GM21825 (cell line): Measurements from ENCODE around the gene ERC2.

Experiments
- ATAC-seq: cut with Tn5 transposase; IDR thresholded peaks from one replicate; pipeline ENCODE4 v1.9.1; 2021; ENCODE audit warnings: mild to moderate bottlenecking, moderate library complexity; ENCODE audit not compliant: unreplicated experiment

Gene ERC2

DNA sequence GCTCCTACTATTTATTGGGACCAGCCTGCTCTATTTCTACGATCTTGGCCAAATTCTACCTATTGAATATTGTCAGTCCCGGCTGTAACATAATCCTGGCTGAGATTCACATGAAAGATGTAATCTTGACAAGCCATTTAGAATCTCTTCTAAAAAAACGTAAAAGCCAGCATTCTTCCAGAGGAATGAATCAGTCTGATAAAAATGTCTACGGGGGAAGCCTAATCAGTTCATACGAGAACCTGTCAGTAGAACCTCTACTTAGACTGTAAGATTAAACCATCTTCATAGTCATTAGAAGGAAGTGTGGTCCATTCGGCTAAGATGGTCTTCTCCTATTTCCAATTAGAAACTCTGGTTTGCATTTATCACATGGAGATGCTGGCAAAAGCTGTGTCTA, 833.9 kb downstream of the ERC2 start:
- no peak for ATAC-seq

DNA sequence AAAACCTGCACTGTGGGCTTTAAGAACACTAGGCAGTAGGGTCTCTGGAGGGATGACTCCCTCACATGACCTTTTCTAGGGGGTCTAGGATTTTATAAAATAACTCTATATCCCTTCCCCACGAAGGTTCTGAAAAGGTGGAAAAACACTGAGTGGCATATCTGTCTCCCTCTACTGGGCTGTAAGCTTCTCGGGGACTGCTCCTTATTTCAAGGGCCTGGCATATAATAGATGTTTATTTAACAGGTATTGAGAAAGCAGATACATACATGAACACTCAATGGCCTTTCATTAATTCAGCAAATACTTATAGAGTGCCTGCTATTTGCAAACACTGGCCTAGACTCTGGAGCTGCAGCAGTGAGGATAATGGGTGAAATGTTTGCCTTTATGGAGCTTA, 834.9 kb downstream of the ERC2 start:
- no peak for ATAC-seq

DNA sequence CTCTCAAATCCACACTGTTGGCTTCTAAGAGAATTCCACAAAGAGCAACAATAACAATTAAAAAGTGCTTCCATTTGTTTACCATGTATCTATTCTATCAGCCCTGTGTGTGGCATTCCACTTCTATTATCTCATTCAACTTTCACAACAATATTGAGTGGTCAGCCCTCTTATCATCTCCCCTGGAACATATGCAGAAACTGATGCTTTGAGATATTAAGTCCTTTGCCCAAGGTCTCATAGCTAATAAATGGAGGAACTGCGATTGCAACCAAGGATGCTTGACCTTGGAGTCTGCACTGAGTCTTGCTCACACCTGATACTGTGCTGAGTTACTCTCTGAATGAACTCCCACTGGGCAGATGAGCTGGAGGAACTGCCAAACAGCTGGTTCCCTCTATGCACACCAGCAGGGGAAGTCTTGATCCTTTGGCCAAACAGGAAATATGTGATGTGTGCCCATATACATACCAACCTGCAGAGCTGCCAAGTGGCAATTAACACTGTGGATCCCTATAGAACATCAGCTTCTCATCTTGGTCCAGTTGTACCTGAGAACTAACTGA, 836.4 kb downstream of the ERC2 start:
- ATAC-seq: no peak

DNA sequence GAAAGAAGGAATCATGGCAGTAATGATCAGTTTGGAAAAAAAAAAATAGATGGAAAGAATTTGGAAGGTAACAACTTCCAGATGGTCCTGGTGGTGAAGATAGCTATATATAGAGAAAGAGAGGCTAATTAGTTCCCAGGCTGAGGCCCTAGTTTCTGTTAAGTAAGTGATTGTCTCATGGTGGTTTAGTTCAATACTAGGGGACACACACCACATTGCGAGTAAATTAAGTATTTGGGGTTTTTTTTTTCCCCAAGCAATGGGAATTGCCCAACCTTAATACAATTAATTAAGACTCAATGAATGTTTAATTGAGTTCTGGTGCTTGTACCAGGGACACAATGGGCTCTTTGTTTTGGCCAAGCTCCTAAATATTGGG, 837.4 kb downstream of the ERC2 start:
- ATAC-seq: no peak

DNA sequence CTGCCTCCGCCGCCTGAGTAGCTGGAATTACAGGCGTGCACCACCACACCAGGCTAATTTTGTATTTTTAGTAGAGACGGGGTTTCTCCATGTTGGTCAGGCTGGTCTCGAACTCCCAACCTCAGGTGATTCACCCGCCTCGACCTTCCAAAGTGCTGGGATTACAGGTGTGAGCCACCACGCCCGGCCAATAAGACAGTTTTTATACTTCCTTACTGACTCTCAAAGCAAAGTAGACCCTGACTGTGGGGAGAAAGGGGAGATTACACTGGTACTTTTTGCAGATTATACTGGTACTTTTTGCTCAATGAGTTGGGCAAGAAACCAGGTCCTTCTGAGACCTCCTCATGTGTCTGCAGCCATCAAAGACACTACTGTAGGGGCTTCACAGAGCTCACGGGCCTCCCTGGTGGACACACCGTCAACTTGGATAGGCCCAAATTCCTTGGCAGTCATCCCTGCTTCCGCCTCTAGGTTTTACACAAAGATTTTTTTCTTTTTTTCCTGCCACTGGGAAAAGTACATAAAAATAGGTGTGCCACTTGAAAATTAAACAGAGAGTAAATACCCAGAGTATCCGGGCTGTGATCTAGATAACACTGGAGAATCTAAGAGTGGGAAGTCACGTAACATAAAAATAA, 837.9 kb downstream of the ERC2 start:
- ATAC-seq: no peak

DNA sequence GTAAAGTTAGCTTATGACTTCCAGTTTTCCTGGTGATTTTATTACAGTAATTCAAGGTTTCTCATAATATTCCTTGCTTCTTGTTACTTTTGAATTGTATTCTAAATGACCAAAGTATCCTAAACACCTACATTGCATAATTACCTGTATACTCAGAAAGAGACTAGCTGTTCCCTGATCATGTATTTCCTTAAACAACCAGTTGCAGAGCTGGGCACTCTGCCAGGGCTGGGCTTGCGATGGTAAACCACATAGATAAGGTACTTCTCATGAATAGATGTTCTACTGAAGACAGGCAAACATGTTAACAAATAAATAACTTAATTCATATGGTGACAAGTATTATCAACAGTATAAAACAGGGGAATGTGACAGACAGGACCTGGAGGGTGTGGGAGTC, 838.8 kb downstream of the ERC2 start:
- ATAC-seq: no peak

DNA sequence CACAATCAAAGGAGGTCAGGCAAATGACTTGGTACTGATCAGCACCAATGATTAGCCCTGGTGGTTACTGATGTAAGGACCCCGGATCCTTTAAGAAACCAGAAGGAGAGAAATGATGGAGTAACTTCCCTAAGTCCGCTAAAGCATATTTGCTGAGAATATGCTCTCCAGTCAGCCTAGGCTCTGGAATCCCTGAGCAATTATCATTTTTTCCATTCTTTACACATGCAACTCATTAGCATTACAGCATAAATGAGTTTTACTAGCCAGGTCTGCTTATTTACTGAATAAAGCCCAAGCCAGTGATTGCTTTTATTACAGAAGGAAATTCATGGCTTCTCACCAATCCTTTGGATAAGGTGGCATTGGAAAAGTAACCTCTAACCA, 842.0 kb downstream of the ERC2 start:
- ATAC-seq: no peak

DNA sequence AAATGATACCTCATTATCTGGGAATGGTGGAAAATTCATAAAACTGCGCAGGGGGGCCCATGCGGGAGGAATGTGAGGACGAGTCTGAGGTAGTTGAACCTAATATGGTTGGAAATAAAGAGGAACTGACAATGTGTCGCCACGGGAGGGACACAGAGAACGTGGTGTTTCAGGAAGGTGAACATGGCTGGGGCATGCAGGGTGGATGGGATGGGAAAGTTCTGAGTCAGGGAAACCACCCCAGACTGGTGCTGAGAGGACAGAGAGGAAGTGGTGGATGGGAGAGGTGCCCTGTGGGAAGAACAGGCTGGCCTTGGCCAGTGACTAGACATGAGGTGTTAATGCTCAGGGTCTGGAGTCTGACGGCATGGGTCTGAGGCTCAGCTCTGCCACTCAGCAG, 844.0 kb downstream of the ERC2 start:
- no peak for ATAC-seq

DNA sequence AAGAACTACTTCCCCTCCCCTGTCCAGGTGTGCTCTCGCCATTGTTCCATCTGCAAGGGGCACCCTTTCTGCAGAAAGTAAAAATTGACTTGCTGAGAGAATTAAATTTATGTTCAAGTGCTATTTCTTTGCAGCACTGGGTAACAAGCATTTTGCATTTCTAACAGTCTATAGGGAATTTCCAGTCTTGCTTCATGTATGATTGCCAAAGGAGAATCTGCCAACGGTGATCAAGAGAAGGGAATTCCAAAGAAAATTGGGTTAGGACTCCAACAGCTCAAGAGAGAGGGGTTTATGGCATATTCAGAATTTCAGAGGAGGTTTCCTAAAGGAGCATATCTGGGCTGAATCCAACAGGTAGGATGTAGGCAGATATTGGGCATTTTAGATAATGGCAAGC, 844.5 kb downstream of the ERC2 start:
- ATAC-seq: no peak

DNA sequence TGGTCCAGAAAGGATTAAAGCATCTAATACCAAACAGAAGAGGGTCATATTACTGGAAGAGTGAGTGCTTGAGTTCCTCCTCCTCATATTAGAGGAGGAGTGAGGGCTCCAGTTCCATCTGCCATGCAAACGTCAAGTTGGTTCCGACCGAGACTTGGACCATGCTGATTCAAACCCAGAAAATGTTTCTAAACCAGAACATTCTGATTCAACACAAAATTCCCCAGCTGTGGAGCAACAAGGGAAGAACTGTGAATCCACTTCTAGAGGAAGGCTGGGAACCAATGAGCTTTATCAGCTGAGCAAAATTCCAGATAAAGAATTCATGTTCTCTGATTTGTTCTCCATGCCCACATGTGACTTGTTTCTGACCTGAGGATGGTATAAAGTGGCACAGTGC, 845.5 kb downstream of the ERC2 start:
- ATAC-seq: no peak

DNA sequence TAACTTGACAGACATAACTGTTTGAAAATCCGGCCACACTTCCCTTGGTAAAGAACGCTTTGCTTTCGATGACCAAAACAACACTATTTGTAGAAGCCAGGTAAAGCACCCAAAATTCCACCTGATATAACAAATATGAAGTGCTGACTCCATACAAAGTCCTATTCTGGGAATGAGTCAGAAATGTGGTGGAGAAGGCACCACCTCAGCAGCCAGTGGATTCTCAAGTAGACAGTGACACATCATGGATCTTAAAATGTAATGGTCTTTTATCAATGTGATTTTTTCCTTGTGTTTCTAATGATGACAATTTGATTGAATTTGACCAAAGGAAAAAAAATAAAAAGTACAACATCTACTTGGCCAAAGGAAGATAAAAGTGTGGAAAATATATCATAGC, 846.2 kb downstream of the ERC2 start:
- ATAC-seq: no peak

DNA sequence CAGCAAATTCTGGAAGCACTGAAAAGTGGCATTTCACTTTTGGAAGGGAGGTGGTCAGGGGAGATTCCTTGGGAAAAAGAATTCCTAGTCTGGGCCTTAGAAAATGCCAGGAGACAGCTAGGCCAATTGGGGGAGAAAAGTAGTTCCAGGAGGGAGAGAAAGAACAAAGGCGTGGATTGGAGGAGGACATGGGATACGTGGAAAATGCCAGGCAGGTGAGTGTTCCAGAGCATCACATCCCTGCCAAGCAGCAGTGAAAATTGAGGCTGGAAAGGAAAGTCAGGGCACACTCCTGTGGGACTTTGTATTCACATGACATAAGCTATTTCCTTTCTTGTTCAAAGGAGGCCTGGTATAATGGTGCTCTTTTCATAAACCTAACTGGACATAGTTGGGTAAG, 846.6 kb downstream of the ERC2 start:
- no peak for ATAC-seq

DNA sequence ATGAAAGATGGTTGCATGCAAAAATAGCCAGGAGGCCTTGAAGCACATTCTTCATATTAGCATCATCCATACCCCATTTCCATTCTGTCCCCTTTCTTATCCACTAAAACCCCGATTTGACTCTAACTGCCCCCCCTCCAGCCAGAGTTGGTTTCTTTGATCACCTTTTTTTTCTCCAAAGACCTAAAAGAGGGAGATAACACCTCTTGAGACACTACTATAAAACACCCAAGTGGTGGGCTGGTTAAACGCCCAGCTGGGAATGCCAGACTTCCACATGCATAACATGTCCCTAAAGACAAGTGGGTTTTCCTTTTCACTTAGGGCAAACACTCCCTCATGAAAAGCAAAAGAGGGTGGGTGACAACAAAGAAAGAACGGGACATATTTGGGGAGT, 847.2 kb downstream of the ERC2 start:
- ATAC-seq: no peak

DNA sequence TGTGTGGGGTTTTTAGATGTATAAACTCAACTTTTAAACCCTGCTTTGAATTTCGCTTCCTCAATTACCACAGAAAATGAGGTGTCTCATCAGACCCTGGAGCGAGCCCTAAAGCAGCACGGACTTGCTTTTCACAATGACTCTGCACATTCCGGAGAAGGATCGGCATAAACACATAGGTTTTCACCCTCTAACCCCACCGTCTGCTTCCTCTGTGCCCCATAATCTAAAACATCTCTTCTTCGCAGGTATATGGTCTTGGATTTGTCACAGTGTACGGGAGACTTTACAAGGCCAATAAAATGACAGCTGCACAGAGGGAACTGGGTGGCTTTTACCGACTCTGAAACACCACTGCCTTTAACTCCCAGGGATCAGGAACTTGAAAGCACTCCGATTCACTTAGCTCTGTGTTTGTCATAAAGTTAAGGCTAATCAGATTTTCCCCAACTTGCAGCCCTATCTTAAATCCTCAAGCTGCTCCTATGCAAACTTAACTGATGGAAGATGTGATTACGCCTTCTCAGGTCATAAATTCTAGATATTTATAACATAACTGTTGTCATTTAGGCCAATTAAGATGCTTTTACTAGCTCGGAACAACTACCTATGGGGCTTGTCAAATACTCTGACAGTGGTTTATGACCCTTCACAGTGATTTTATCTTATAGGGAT, 847.8 kb downstream of the ERC2 start:
- ATAC-seq: no peak

DNA sequence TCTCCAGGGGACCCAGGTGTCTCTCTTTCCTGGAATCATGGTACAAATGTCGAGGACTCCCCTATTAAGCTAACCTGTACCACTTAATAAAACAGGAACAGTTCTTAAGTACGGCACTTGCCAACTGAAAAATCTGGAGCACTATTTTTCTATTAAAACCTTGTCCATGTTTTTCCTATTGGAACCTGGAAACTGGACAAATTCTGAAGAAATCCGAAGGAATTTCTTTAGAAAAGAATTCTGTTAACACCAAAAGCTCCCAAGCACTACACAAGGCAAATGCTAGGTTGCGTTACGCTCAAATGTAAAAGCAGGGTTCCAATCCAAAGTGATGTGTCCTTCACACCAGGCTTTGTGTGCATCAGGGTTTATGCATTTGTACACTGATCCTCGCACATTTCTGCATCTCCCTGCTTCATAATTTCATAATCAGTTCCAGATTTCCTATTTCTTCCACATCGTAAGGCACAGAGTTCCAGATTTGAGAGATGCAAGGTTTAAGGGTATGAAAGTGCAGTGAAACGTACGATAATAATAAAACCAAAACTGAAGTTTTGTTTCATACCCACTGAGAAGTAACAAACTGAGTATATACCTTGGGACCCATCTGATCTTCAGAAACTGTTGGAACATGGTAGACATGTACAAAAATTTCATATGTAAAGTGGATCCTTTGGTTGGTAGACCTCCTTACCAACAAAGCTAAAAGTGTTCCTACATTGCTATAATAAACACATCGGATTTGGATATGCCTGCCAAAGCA, 849.0 kb downstream of the ERC2 start:
- no peak for ATAC-seq

DNA sequence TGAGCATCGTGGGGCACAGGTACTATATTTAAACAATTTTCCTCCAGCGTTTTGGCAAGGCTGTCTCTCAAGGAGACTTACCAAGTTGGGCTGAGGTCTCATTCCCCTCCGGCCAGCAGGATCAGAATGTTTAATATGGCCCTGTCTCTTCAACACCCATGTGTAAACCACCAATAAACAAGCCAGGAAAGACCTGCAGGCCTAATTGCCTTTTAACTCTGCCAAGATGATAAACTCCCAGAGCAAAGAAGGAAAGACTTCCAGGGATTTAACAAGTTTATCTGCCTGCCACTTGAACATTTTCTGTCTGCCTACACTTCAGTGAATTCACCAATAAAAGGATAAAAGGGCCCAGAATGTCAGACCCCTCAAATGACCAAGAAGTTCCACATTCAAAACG, 850.9 kb downstream of the ERC2 start:
- ATAC-seq: no peak

DNA sequence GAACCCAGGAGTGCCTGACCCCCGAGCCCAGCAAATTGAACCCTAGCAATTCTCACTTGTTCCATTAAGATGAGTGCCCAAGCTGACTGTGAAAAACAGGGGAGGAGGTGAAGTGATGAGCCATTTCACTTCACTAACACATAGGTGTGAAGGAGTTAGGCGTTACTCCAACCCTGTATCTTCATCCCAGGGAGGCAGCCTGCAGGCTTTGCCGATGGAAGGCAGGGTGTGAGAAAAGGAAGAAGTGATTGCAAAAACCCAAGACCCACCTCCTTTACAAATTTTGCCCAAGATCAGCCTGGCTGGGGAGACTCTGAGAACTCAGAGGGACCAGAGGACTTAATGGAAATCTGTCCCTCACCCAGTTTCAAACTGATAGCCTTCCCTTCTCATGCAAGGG, 851.5 kb downstream of the ERC2 start:
- ATAC-seq: no peak

DNA sequence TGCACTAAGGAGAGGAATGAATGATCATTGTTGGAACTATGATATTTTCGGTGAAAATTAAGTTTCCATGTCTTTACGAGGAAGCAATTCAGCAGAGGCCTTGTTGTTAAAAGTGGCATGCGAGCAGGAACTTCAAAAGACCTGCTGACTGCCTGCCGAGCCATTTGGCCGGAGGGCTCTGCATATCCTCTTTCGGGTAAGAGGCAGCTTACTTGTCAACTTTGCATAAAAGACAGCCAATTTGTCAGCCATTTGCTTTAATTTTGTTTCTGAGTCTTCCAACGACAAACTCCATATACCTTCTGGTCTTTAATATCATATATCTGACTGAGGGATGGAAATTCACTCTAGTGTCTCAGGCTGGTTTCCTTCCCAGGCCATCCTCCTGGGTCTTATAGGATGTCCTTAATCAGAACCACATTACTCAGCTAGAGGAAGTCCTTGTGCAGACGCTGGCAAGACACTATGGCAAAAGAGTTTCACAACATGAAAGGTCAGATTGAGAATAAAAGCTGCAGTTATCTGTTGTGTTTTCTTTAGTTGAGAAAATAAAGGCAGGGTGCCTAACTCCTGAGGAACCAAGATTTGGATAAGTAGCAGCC, 852.5 kb downstream of the ERC2 start:
- ATAC-seq: no peak

DNA sequence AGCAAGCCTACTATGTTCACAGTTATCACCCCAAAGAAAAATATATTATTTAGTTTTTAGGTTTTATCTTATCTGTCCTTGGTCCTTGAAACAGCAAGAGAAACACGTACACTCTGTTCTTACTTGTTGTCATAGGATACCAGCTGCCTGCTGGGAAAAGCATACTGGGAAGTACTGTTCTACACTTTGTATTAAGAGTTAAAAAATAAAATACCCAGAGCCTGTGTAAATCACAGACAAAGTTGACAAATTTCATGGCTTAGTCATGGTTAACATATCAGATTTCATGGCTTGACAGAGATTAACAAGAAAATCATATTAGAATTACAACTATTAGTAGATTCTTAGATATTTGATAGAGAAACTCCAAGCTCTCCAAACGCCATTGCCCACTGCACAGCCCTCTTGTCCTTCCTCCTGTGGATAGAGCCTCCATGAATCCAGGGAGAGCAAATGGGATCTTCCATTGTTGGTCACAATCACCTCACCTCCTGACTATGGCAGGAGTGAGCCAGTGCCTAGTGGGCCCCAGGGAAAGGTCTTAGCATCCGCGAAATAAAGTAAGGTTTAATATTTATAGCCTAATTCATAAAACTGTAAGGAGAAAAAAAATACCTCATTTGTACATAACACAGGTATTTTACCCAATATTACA, 853.1 kb downstream of the ERC2 start:
- no peak for ATAC-seq

DNA sequence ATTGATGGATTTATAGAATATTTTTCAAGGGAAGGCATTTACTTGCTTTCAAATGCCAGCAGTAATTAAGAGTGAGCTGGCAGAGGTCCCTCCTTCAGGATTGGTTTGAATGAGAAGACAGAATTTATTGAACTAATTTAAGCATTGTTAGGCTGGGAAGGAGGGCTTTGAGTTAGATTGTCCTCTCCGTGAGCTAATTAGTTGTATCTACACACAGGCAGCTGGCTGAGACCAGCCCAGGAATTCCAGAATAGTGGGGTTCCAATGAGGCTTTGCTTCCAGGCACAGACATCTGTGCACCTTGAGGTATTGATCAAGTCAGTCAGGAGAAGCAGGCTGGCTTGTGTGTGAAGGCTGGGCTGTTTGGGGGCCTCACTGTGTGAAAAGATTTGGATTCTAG, 857.1 kb downstream of the ERC2 start:
- no peak for ATAC-seq

DNA sequence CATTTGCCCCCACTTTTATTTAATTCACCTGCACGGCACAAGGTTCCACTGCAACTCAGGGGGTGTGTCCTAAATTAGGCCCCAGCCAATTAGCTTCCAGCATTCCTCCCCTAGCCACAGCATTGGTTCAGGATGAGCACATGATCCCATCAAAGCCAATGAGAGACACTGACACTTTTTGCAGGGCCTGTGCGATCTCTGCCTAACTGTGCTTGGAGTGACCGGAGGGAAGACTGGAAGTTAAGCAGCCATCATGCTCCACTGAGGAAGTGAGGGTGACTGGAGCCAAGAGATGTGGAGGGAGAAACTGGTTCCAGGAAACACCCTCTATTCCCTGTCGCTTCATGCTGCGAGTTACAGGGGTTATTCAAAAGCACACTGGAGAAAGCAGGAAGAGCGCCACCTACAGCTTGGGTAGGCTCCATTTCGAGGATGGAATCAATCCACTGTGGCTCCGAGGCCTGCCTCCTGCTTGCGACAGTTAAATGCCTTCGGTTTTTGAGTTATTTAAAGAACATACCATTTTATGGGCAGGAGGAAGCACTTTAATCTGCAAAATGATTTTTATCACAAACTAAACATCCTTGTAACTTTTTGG, 858.9 kb downstream of the ERC2 start:
- no peak for ATAC-seq
